Breast epithelium (tissue), 4 donors: ENCODE data around the gene C2CD3. TPM values are rescaled to one million over a fixed set of nuclear protein-coding genes. Genes with fewer than 3 reads are reported as not detected.

Source experiments
- DNase-seq, 2 donors: peaks; one replicate each; pipeline ENCODE4 v3.0.0-alpha.2; 2019; ENCODE audit warnings: low spot score in 2 of 2
- H3K27ac ChIP-seq, 2 donors: fragments of 200-600 bp; sonication (generic) in 1 of 2; one replicate each; pipeline ENCODE4 v1.5.1; 2016 to 2019; ENCODE audit warnings: mild to moderate bottlenecking in 1 of 2
- H3K27me3 ChIP-seq, 2 donors: fragments of 200-600 bp; sonication (generic) in 1 of 2; one replicate each; pipeline versions ENCODE4 v1.5.1 to v1.6.0; 2017 to 2019; ENCODE audit warnings: control low read depth in 1 of 2, mild to moderate bottlenecking in 1 of 2
- H3K36me3 ChIP-seq: fragments of 200-600 bp; one replicate; pipeline ENCODE4 v1.5.1; 2019
- H3K4me1 ChIP-seq, 2 donors: fragments of 200-600 bp; sonication (generic); one replicate each; pipeline ENCODE4 v1.5.1; 2016 to 2019; ENCODE audit warnings: control low read depth in 1 of 2
- H3K4me3 ChIP-seq, 3 donors: fragments of 200-600 bp; sonication (generic); 1 replicate in 2 of 3; 2 replicates in 1 of 3; pipeline ENCODE4 v1.5.1; 2016 to 2019; ENCODE audit warnings: mild to moderate bottlenecking in 3 of 3, moderate library complexity in 2 of 3
- H3K9me3 ChIP-seq, 2 donors: fragments of 200-600 bp; sonication (generic) in 1 of 2; one replicate each; pipeline ENCODE4 v1.5.1; 2016 to 2019; ENCODE audit warnings: control low read depth in 1 of 2
- POLR2A ChIP-seq: fragments of 450-650 bp; IDR thresholded peaks from one replicate; pipeline ENCODE4 v1.6.1; 2016; ENCODE audit warnings: antibody characterized with exemption, mild to moderate bottlenecking, moderate library complexity
- POLR2AphosphoS5 ChIP-seq, 3 donors: sonication (generic); formaldehyde crosslinking; IDR thresholded peaks; one replicate each; pipeline ENCODE4 v1.6.1; 2017; ENCODE audit warnings: antibody characterized with exemption in 3 of 3
- intact Hi-C: fragments of 100-400 bp; cut with DNase I; formaldehyde crosslinking; loops from one replicate; pipeline ENCODE4 v1.15.1; 2023; ENCODE audit warnings: low total_unique reads
- total RNA-seq, 3 donors: library from RNA; depleted of rRNA; stranded (reverse); fragments of >200 nt; gene quantifications; one replicate each; pipeline ENCODE4 v1.1.0, GENCODE V29; 2016
- TF ChIP-seq, protein P1 (sequence below), 3 donors: fragments of 450-650 bp; IDR thresholded peaks; one replicate each; pipeline ENCODE4 v1.5.1; 2016 to 2017; ENCODE audit warnings: antibody characterized with exemption in 3 of 3, mild to moderate bottlenecking in 3 of 3, moderate library complexity in 3 of 3

C2CD3 gene
- total RNA-seq, 3 donors from 2014 or later = 17.4 to 44.5 (median 37.4) TPM

GRCh38 chr11:74171997-74172396 lies 1.2 kb upstream of the C2CD3 start:
- Histone ChIP-seq H3K36me3 (no peaks in the 10 kb centered on the region), H3K27me3 (no peaks in the 10 kb centered on the region), H3K4me1 (peaks cover 8 to 19% of the 10 kb centered on the region in 2 donors), H3K27ac (peak overlapping the region; percentile 95), H3K4me3 (peak overlapping the region; percentile 79 to 89 (median 86)), H3K9me3 (no peaks in the 10 kb centered on the region)
- intact Hi-C loops = no loop called here
- TF ChIP-seq, protein P1, sequence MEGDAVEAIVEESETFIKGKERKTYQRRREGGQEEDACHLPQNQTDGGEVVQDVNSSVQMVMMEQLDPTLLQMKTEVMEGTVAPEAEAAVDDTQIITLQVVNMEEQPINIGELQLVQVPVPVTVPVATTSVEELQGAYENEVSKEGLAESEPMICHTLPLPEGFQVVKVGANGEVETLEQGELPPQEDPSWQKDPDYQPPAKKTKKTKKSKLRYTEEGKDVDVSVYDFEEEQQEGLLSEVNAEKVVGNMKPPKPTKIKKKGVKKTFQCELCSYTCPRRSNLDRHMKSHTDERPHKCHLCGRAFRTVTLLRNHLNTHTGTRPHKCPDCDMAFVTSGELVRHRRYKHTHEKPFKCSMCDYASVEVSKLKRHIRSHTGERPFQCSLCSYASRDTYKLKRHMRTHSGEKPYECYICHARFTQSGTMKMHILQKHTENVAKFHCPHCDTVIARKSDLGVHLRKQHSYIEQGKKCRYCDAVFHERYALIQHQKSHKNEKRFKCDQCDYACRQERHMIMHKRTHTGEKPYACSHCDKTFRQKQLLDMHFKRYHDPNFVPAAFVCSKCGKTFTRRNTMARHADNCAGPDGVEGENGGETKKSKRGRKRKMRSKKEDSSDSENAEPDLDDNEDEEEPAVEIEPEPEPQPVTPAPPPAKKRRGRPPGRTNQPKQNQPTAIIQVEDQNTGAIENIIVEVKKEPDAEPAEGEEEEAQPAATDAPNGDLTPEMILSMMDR (IDR thresholded peaks at IDR 0.05) = no peak
- no peak for TF ChIP-seq POLR2A
- no peak for TF ChIP-seq POLR2AphosphoS5 (IDR thresholded peaks at IDR 0.05)
- DNase-seq = no peak

DNA sequence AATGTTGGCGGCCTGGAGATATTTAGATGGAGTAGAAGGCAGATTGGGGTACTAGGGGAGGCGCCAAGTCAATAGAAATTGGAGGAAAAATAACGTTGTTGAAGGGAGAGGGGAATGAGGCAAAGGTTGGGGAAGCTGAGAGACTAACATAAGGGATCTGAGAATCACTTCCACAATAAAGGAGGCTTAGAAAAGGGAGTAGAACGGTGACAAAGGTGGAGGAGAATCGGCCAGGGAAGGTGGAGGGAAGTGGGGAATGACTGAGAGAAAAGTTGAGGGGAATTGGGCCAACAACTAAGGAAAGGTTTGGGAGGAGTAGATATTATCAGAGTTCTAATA lies 797 bp upstream of the C2CD3 start:
- DNase-seq = no peak
- no peaks in the 10 kb centered on the region for H3K27me3 ChIP-seq
- peak overlapping the region; percentile 79 to 89 (median 86) for H3K4me3 ChIP-seq
- no peaks in the 10 kb centered on the region for H3K36me3 ChIP-seq
- no peaks in the 10 kb centered on the region for H3K9me3 ChIP-seq
- TF ChIP-seq, protein P1 (IDR thresholded peaks at IDR 0.05) = no peak
- no peak for TF ChIP-seq POLR2A
- TF ChIP-seq POLR2AphosphoS5 (IDR thresholded peaks at IDR 0.05) = no peak
- peak overlapping the region; percentile 95 for H3K27ac ChIP-seq
- intact Hi-C loops = no loop called here
- peaks cover 8 to 19% of the 10 kb centered on the region in 2 donors for H3K4me1 ChIP-seq

GRCh38 chr11:74169738-74170458 lies 904 bp downstream of the C2CD3 start:
- intact Hi-C loops = no loop called here
- Histone ChIP-seq H3K27ac (peak overlapping the region; percentile 95), H3K27me3 (no peaks in the 10 kb centered on the region), H3K9me3 (no peaks in the 10 kb centered on the region), H3K36me3 (no peaks in the 10 kb centered on the region), H3K4me3 (peak overlapping the region; percentile 79 to 89 (median 86)), H3K4me1 (peaks cover 8 to 19% of the 10 kb centered on the region in 2 donors)
- TF ChIP-seq, protein P1 (IDR thresholded peaks at IDR 0.05) = no peak
- TF ChIP-seq POLR2AphosphoS5 (IDR thresholded peaks at IDR 0.05) (no peak), POLR2A (no peak)
- no peak for DNase-seq

DNA sequence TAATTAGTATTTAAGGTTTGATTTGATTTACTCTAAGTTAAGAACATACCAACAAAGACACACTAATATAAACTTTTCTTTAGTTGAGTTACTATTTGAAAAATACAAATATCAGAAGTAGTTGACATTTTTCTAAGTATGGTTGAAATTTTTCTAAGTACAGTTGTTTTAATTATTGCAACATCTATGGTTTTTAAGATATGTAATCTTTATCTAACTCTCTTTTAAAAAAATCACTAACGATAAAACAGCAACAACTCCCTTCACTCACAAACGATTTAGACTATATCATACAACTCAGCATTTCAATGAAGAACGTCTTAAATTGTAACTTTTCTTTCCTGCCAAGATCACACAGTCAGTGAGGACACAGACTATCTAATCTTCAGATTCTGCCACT lies 2.0 kb downstream of the C2CD3 start:
- Histone ChIP-seq H3K4me3 (no peak overlapping the region), H3K27ac (no peak overlapping the region), H3K4me1 (peaks cover 8 to 19% of the 10 kb centered on the region in 2 donors), H3K27me3 (no peaks in the 10 kb centered on the region), H3K9me3 (no peaks in the 10 kb centered on the region), H3K36me3 (no peaks in the 10 kb centered on the region)
- no peak for DNase-seq
- no peak for TF ChIP-seq POLR2A
- TF ChIP-seq, protein P1 (IDR thresholded peaks at IDR 0.05) = no peak
- TF ChIP-seq POLR2AphosphoS5 (IDR thresholded peaks at IDR 0.05) = no peak
- intact Hi-C loops = no loop called here

DNA sequence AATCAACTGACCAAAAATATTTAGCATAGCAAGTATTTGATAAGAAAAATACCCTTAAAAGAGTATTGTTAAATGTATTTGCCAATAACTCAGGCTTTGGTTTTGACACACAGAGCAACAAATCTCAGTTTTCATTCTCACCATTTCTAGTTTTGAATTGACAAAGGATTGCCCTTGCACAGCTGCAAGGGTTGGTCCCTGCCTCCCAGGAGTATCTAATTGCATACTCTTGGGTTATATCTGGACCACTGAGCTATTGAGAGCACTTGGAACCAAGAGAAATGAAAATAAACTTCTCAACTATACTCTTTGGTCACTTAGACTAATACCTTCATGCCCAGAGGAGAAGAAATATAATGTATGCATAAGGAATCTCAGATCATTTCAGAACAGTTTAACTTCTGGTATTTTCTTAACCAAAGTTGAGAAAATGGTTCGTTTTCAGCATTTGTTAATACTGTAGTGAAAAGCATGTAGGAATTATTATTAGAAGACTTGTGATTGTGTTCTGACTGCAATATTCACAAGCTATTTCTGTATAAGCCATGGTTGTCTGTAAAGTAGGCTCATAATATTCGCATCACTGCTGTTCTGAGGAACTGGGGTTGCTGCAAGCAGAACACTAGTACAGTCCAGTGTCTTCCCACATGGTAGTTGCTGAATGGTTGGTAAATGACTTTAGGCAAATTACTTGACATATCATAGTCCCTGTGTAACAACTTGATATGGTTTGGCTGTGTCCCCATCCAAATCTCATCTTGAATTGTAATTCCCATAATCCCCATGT lies 7.9 kb downstream of the C2CD3 start:
- Histone ChIP-seq H3K4me3 (no peak overlapping the region), H3K27ac (no peak overlapping the region), H3K4me1 (no peaks in the 10 kb centered on the region), H3K36me3 (no peaks in the 10 kb centered on the region), H3K9me3 (no peaks in the 10 kb centered on the region), H3K27me3 (no peaks in the 10 kb centered on the region)
- no peak for DNase-seq
- intact Hi-C loops = no loop called here
- TF ChIP-seq POLR2A (no peak), POLR2AphosphoS5 (IDR thresholded peaks at IDR 0.05) (no peak)
- TF ChIP-seq, protein P1 (IDR thresholded peaks at IDR 0.05) = no peak
